ENCODE measurements around the gene GP1BB.

GP1BB gene

DNA sequence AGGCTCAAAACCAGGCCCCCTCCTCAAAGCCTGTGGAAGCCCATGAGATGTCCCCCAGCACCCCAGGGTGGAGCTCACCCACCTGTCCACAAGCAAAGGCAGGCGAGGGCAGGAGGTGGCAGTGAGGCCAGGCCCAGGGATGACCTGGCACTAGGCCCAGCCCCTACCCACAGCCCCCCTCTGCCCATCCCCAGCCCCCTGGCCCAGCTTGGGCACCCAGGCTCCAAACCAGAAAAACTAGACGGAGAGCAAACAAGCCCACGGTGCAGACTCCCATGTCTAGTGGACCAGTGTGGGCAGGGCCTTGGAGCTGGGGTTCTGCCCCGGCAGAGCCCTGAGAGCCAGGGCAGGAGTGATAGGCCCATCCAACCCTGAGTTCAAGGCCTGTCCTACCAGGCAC lies 20.3 kb downstream of the GP1BB start:
- POLR2A ChIA-PET, result no interaction called here
- TF ChIP-seq, protein P1, sequence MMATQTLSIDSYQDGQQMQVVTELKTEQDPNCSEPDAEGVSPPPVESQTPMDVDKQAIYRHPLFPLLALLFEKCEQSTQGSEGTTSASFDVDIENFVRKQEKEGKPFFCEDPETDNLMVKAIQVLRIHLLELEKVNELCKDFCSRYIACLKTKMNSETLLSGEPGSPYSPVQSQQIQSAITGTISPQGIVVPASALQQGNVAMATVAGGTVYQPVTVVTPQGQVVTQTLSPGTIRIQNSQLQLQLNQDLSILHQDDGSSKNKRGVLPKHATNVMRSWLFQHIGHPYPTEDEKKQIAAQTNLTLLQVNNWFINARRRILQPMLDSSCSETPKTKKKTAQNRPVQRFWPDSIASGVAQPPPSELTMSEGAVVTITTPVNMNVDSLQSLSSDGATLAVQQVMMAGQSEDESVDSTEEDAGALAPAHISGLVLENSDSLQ (IDR thresholded peaks at IDR 0.05), result no peak
- TF ChIP-seq ELF4 (IDR thresholded peaks at IDR 0.05) (no peak), TARDBP (IDR thresholded peaks at IDR 0.05) (no peak), LEF1 (IDR thresholded peaks at IDR 0.05; ENCODE audit: borderline replicate concordance) (no peak), ARNT (IDR thresholded peaks at IDR 0.05) (no peak), FOXM1 (IDR thresholded peaks at IDR 0.05; ENCODE audit: borderline replicate concordance) (no peak), HDGF (IDR thresholded peaks at IDR 0.05; ENCODE audit: borderline replicate concordance) (no peak), ZNF384 (IDR thresholded peaks at IDR 0.05) (no peak), NFRKB (IDR thresholded peaks at IDR 0.05) (no peak)
- DNase-seq (ENCODE audit: extremely low spot score), result no peak
- CTCF ChIA-PET, result no interaction called here

- ChIA-PET POLR2A (no interaction called here), CTCF (no interaction called here)
- no peak for DNase-seq (ENCODE audit: extremely low spot score)
- no peak for TF ChIP-seq LEF1 (IDR thresholded peaks at IDR 0.05; ENCODE audit: borderline replicate concordance)
- TF ChIP-seq SP1 (IDR thresholded peaks at IDR 0.05), result no peak
- TF ChIP-seq FOXM1 (IDR thresholded peaks at IDR 0.05; ENCODE audit: borderline replicate concordance), result no peak
- TF ChIP-seq ELF4 (IDR thresholded peaks at IDR 0.05), result no peak
- no peak for TF ChIP-seq CTBP1 (IDR thresholded peaks at IDR 0.05; ENCODE audit: borderline replicate concordance)
- no peak for TF ChIP-seq ZNF384 (IDR thresholded peaks at IDR 0.05)
- no peak for TF ChIP-seq BHLHE40 (IDR thresholded peaks at IDR 0.05; ENCODE audit: borderline replicate concordance)
- TF ChIP-seq HDGF (IDR thresholded peaks at IDR 0.05; ENCODE audit: borderline replicate concordance), result no peak
- TF ChIP-seq TARDBP (IDR thresholded peaks at IDR 0.05), result no peak
These were observed 21.1 kb downstream of the GP1BB start for GRCh38 chr22:19744350-19745006.

- ChIA-PET POLR2A (interaction anchor here (0.9 kb wide), 1 partner anchor 22 kb away, joined by 5 read pairs; the partner anchor contains the start of gene GP1BB), CTCF (interaction anchor here (0.7 kb wide), 1 partner anchor 15 kb away, joined by 4 read pairs; no protein-coding TSS in a partner anchor)
- no peak for DNase-seq (ENCODE audit: extremely low spot score)
- TF ChIP-seq L3MBTL2 (conservative IDR thresholded peaks at IDR 0.05) (no peak), BHLHE40 (IDR thresholded peaks at IDR 0.05; ENCODE audit: borderline replicate concordance) (no peak), LEF1 (IDR thresholded peaks at IDR 0.05; ENCODE audit: borderline replicate concordance) (no peak), TARDBP (IDR thresholded peaks at IDR 0.05) (no peak), NFRKB (IDR thresholded peaks at IDR 0.05) (no peak), FOXK2 (IDR thresholded peaks at IDR 0.05) (no peak), ZNF384 (IDR thresholded peaks at IDR 0.05) (no peak), SP1 (IDR thresholded peaks at IDR 0.05) (no peak), HDGF (IDR thresholded peaks at IDR 0.05; ENCODE audit: borderline replicate concordance) (no peak), ARNT (IDR thresholded peaks at IDR 0.05) (no peak), ELF4 (IDR thresholded peaks at IDR 0.05) (no peak), CTBP1 (IDR thresholded peaks at IDR 0.05; ENCODE audit: borderline replicate concordance) (no peak), FOXA1 (IDR thresholded peaks at IDR 0.05) (no peak), SUZ12 (IDR thresholded peaks at IDR 0.05) (no peak), FOXM1 (IDR thresholded peaks at IDR 0.05; ENCODE audit: borderline replicate concordance) (no peak)
- TF ChIP-seq, protein P1 (IDR thresholded peaks at IDR 0.05), result no peak
These were observed 22.1 kb downstream of the GP1BB start for GRCh38 chr22:19745155-19746101.

DNA sequence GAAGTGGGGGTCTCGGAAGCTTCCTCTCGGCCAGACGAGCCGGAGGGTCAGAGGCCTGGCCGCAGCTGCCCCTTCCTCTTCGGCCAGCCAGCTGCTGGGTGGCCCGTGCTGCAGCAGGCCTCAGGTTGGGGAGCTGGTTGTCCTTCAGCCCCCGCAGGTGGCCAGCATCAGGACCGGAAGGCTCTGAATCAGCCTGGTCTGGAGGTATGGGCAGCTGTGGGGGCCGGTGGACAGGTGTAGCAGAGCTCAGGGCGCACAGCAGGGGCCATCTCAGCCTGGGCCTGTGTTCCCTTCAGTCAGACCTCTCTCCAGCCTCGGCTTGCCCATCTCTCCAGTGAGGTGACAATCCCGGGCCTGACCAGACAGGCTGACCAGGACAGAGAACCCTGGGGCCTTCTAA lies 23.4 kb downstream of the GP1BB start:
- CTCF ChIA-PET, result interaction anchor here (0.6 to 1.2 kb wide), 2 partner anchors 23 to 163 kb away, joined by 3 to 4 read pairs; partner anchors contain the start of gene GP1BB
- TF ChIP-seq CTBP1 (IDR thresholded peaks at IDR 0.05; ENCODE audit: borderline replicate concordance), result no peak
- no peak for TF ChIP-seq BHLHE40 (IDR thresholded peaks at IDR 0.05; ENCODE audit: borderline replicate concordance)
- TF ChIP-seq SP1 (IDR thresholded peaks at IDR 0.05), result no peak
- no peak for TF ChIP-seq L3MBTL2 (conservative IDR thresholded peaks at IDR 0.05)
- no peak for TF ChIP-seq ZNF384 (IDR thresholded peaks at IDR 0.05)
- TF ChIP-seq FOXM1 (IDR thresholded peaks at IDR 0.05; ENCODE audit: borderline replicate concordance), result no peak
- TF ChIP-seq NFRKB (IDR thresholded peaks at IDR 0.05), result no peak
- no peak for TF ChIP-seq HDGF (IDR thresholded peaks at IDR 0.05; ENCODE audit: borderline replicate concordance)
- TF ChIP-seq ARNT (IDR thresholded peaks at IDR 0.05), result no peak
- no peak for TF ChIP-seq LEF1 (IDR thresholded peaks at IDR 0.05; ENCODE audit: borderline replicate concordance)
- no peak for TF ChIP-seq SUZ12 (IDR thresholded peaks at IDR 0.05)
- TF ChIP-seq FOXA1 (IDR thresholded peaks at IDR 0.05), result no peak
- DNase-seq (ENCODE audit: extremely low spot score), result no peak
- POLR2A ChIA-PET, result no interaction called here

DNA sequence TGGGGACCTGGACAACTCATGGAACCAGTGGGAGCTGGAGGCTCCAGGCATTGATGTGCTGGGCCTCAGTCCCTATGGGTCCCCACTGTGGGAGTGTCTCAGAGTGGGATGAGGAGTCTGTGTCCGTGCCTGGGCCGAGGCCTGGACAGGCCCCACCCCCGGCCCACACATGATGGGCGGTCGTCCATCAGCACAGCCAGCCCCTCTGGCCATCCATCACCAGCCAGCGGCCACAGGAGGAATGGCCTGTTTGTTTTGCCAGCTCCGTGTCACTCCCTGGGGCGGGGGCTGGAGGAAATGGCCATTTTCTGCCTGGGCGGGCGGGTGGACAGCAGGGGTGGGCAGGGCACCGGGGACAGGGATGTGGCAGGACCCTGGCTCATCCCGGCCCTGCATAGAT lies 24.2 kb downstream of the GP1BB start:
- CTCF ChIA-PET, result no interaction called here
- no peak for TF ChIP-seq ELF4 (IDR thresholded peaks at IDR 0.05)
- no peak for TF ChIP-seq LEF1 (IDR thresholded peaks at IDR 0.05; ENCODE audit: borderline replicate concordance)
- TF ChIP-seq L3MBTL2 (conservative IDR thresholded peaks at IDR 0.05), result no peak
- no peak for TF ChIP-seq CTBP1 (IDR thresholded peaks at IDR 0.05; ENCODE audit: borderline replicate concordance)
- no peak for TF ChIP-seq FOXA1 (IDR thresholded peaks at IDR 0.05)
- no peak for TF ChIP-seq HDGF (IDR thresholded peaks at IDR 0.05; ENCODE audit: borderline replicate concordance)
- TF ChIP-seq SP1 (IDR thresholded peaks at IDR 0.05), result no peak
- TF ChIP-seq BHLHE40 (IDR thresholded peaks at IDR 0.05; ENCODE audit: borderline replicate concordance), result no peak
- TF ChIP-seq, protein P1 (IDR thresholded peaks at IDR 0.05), result no peak
- TF ChIP-seq NFRKB (IDR thresholded peaks at IDR 0.05), result no peak
- TF ChIP-seq FOXM1 (IDR thresholded peaks at IDR 0.05; ENCODE audit: borderline replicate concordance), result no peak
- no peak for TF ChIP-seq ARNT (IDR thresholded peaks at IDR 0.05)
- TF ChIP-seq TARDBP (IDR thresholded peaks at IDR 0.05), result no peak
- no peak for TF ChIP-seq SUZ12 (IDR thresholded peaks at IDR 0.05)
- TF ChIP-seq ZNF384 (IDR thresholded peaks at IDR 0.05), result no peak
- POLR2A ChIA-PET, result no interaction called here
- no peak for DNase-seq (ENCODE audit: extremely low spot score)

All from HEK293T (cell line).